Keratinocyte (primary cell): Measurements from ENCODE around the gene CAMKMT.

Experiments used
- EZH2 ChIP-seq: IDR thresholded peaks from one replicate; pipeline ENCODE4 v1.6.1; 2012; ENCODE audit warnings: inconsistent platforms, mild to moderate bottlenecking, low read length, moderate library complexity
- TF ChIP-seq, protein P1 (sequence below), 3 experiments: IDR thresholded peaks in 1 of 3; conservative IDR thresholded peaks in 1 of 3; optimal IDR thresholded peaks in 1 of 3; 2 replicates in 2 of 3; 3 replicates in 1 of 3; pipeline versions ENCODE3 to v1.5.1; 2011; ENCODE audit warnings: low read length in 3 of 3, mild to moderate bottlenecking in 3 of 3, moderate library complexity in 2 of 3, control low read depth in 1 of 3, inconsistent platforms in 1 of 3; ENCODE audit not compliant: insufficient read depth in 2 of 3; ENCODE audit errors: extremely low read depth in 1 of 3

DNA sequence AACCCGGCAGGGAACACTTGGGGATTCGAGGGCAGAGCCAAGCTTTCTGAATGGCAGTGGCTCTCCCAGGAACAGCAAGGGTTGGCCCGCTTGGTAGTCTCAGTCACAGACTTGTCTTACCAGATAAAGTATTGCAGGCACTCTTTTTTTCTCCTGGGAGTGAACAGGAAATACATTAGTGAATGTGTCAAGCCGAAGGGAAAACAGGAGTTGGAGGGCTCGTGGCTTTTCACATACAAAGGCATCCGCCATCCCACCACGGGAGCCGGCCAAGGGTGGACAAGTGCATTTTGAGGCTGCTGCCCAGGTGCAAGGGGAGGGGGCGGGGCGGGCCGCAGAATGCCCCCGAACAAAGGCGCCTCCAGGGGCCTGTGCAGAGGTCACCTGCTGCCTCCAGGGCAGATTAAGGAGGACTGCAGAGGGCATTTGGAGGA lies 416.5 kb downstream of the CAMKMT start:
- TF ChIP-seq, protein P1, sequence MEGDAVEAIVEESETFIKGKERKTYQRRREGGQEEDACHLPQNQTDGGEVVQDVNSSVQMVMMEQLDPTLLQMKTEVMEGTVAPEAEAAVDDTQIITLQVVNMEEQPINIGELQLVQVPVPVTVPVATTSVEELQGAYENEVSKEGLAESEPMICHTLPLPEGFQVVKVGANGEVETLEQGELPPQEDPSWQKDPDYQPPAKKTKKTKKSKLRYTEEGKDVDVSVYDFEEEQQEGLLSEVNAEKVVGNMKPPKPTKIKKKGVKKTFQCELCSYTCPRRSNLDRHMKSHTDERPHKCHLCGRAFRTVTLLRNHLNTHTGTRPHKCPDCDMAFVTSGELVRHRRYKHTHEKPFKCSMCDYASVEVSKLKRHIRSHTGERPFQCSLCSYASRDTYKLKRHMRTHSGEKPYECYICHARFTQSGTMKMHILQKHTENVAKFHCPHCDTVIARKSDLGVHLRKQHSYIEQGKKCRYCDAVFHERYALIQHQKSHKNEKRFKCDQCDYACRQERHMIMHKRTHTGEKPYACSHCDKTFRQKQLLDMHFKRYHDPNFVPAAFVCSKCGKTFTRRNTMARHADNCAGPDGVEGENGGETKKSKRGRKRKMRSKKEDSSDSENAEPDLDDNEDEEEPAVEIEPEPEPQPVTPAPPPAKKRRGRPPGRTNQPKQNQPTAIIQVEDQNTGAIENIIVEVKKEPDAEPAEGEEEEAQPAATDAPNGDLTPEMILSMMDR (optimal IDR thresholded peaks at IDR 0.05 in 1 of 3, IDR thresholded peaks at IDR 0.05 in 1 of 3, conservative IDR thresholded peaks at IDR 0.05 in 1 of 3; ENCODE audit: extremely low read depth in 1 of 3, insufficient read depth in 2 of 3, low read length in 3 of 3) = no peak
- TF ChIP-seq EZH2 = no peak
